ENCODE results near the gene BATF3.

DNA sequence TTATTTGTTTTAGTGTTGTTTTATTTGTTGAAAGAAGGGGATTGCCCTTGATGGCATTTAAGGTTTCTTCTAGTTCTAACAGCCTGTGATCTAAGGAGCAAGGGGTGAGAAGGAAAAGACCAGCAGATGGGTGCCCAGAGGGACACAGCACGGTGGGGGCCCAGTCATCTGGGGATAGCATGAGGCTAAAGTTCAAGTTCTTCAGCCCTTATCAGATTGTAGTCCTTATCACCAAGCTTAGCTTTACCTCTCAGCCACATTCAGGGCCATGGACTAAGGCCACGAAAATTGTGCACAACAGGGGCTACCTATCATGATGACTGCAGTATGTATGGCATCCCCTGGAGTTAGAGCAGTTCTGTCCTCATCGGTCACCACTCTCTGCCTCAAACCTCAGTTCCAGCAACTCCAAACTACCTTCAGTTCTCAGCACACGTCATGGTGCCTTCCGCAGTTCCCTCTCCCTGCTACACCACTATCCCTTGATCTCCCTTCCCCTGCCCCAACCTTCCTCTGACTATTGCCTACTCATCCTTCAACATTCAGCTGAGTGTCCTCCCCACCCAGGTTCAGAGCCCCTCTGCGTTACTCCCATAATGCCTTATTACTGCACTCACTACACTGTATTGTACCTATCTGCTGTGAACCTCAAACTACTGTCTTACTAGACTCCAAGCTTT is 54.6 kb downstream of the BATF3 start:
- TF ChIP-seq, protein P1, sequence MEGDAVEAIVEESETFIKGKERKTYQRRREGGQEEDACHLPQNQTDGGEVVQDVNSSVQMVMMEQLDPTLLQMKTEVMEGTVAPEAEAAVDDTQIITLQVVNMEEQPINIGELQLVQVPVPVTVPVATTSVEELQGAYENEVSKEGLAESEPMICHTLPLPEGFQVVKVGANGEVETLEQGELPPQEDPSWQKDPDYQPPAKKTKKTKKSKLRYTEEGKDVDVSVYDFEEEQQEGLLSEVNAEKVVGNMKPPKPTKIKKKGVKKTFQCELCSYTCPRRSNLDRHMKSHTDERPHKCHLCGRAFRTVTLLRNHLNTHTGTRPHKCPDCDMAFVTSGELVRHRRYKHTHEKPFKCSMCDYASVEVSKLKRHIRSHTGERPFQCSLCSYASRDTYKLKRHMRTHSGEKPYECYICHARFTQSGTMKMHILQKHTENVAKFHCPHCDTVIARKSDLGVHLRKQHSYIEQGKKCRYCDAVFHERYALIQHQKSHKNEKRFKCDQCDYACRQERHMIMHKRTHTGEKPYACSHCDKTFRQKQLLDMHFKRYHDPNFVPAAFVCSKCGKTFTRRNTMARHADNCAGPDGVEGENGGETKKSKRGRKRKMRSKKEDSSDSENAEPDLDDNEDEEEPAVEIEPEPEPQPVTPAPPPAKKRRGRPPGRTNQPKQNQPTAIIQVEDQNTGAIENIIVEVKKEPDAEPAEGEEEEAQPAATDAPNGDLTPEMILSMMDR (IDR thresholded peaks at IDR 0.05 in 8 of 11, conservative IDR thresholded peaks at IDR 0.05 in 3 of 11) = no peak
- TF ChIP-seq POLR2A (IDR thresholded peaks at IDR 0.05) = no peak

All from spleen (tissue), 7 donors.